ENCODE results near the gene UNC5A.

- TF ChIP-seq CTCF (IDR thresholded peaks at IDR 0.05 in 2 of 3, conservative IDR thresholded peaks at IDR 0.05 in 1 of 3; ENCODE audit: borderline replicate concordance in 1 of 3, insufficient read depth in 1 of 3, low read depth in 2 of 3, low read length in 2 of 3) (no peak), EZH2 (IDR thresholded peaks at IDR 0.05) (no peak)
These were observed 55.6 kb downstream of the UNC5A start for GRCh38 chr5:176865964-176866363.
